Subcutaneous adipose tissue (tissue), 4 donors: ENCODE data around the gene DNAH2. TPM values are rescaled to one million over a fixed set of nuclear protein-coding genes. Genes with fewer than 3 reads are reported as not detected.

Experiments
- CTCF ChIP-seq: fragments of 450-650 bp; IDR thresholded peaks from one replicate; pipeline ENCODE4 v1.5.1; 2016; ENCODE audit warnings: low read depth, mild to moderate bottlenecking, control low read depth, antibody characterized with exemption, moderate library complexity
- total RNA-seq, 4 donors: library from RNA; depleted of rRNA; stranded (reverse); fragments of >200 nt; gene quantifications; one replicate each; pipeline ENCODE4 v1.1.0, GENCODE V29; 2016

Gene DNAH2
- total RNA-seq, 4 donors from 2014 or later, result under 0.01 to 0.22 (median 0.18) TPM

- no peak for TF ChIP-seq CTCF
Measured at GRCh38 chr17:7750321-7750821, 32.8 kb downstream of the DNAH2 start.

- no peak for TF ChIP-seq CTCF
Measured at GRCh38 chr17:7754656-7755055, 37.1 kb downstream of the DNAH2 start.

GRCh38 chr17:7755095-7755890 is 37.7 kb downstream of the DNAH2 start:
- no peak for TF ChIP-seq CTCF

GRCh38 chr17:7756968-7757367 is 39.4 kb downstream of the DNAH2 start:
- no peak for TF ChIP-seq CTCF

GRCh38 chr17:7763919-7764318 is 46.4 kb downstream of the DNAH2 start:
- no peak for TF ChIP-seq CTCF

- no peak for TF ChIP-seq CTCF
Measured at GRCh38 chr17:7767004-7767403, 49.5 kb downstream of the DNAH2 start.

- TF ChIP-seq CTCF, result no peak
Measured at GRCh38 chr17:7767405-7768021, 50.0 kb downstream of the DNAH2 start.
